ENCODE data around the gene FBXO24.

The FBXO24 gene

GRCh38 chr7:100603726-100604027 lies 17.5 kb downstream of the FBXO24 start:
- peak; percentile 45 for DNase-seq (ENCODE audit: low read depth)
- peak overlapping the region; percentile 96 for H3K4me3 ChIP-seq (ENCODE audit: control insufficient read depth, low read depth, low read length)
- TF ChIP-seq CTCF (conservative IDR thresholded peaks at IDR 0.05; ENCODE audit: control insufficient read depth, insufficient read depth, low read depth, low read length), result no peak

GRCh38 chr7:100604028-100604975 lies 18.2 kb downstream of the FBXO24 start:
- peak overlapping the region; percentile 96 for H3K4me3 ChIP-seq (ENCODE audit: control insufficient read depth, low read depth, low read length)
- peak; percentile 17 for TF ChIP-seq CTCF (conservative IDR thresholded peaks at IDR 0.05; ENCODE audit: control insufficient read depth, insufficient read depth, low read depth, low read length)

GRCh38 chr7:100604976-100605911 lies 19.1 kb downstream of the FBXO24 start:
- no peak for DNase-seq (ENCODE audit: low read depth)

More at GRCh38 chr7:100604028-100604975, 18.2 kb downstream of the FBXO24 start:
- peak; percentile 77 for DNase-seq (ENCODE audit: low read depth)

GRCh38 chr7:100606313-100606712 lies 20.2 kb downstream of the FBXO24 start:
- TF ChIP-seq CTCF (conservative IDR thresholded peaks at IDR 0.05; ENCODE audit: control insufficient read depth, insufficient read depth, low read depth, low read length), result no peak
- DNase-seq (ENCODE audit: low read depth), result no peak
- H3K4me3 ChIP-seq (ENCODE audit: control insufficient read depth, low read depth, low read length), result no peak overlapping the region

More at GRCh38 chr7:100604976-100605911, 19.1 kb downstream of the FBXO24 start:
- peak overlapping the region; percentile 96 for H3K4me3 ChIP-seq (ENCODE audit: control insufficient read depth, low read depth, low read length)
- TF ChIP-seq CTCF (conservative IDR thresholded peaks at IDR 0.05; ENCODE audit: control insufficient read depth, insufficient read depth, low read depth, low read length), result no peak

- H3K4me3 ChIP-seq (ENCODE audit: control insufficient read depth, low read depth, low read length), result no peak overlapping the region
- no peak for TF ChIP-seq CTCF (conservative IDR thresholded peaks at IDR 0.05; ENCODE audit: control insufficient read depth, insufficient read depth, low read depth, low read length)
- DNase-seq (ENCODE audit: low read depth), result peak; percentile 74
Observed at GRCh38 chr7:100607111-100607510, 21.0 kb downstream of the FBXO24 start.

GRCh38 chr7:100609958-100610357 lies 23.8 kb downstream of the FBXO24 start:
- H3K4me3 ChIP-seq (ENCODE audit: control insufficient read depth, low read depth, low read length), result no peak overlapping the region
- TF ChIP-seq CTCF (conservative IDR thresholded peaks at IDR 0.05; ENCODE audit: control insufficient read depth, insufficient read depth, low read depth, low read length), result no peak
- no peak for DNase-seq (ENCODE audit: low read depth)
